ENCODE results near the gene ROBO1.

DNA sequence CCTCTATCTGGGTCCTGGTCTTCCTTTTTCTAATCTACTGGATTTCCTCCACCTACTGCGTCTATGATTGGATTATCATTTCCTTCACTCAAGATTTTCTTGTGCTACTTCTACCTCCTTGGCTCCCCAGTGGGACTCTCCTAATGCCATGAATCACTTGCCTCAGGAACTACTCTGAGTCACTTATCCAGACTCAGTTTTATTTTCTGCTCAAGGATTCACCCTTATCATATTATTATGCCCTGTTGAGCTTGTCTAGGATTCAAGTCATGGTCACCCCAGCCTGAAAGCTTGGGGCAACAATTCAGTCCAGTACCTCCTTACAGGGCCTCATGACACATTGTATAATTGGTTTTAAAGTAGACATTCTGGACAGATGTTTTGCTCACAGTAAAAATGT, 968.1 kb downstream of the ROBO1 start:
- TF ChIP-seq, protein P1, sequence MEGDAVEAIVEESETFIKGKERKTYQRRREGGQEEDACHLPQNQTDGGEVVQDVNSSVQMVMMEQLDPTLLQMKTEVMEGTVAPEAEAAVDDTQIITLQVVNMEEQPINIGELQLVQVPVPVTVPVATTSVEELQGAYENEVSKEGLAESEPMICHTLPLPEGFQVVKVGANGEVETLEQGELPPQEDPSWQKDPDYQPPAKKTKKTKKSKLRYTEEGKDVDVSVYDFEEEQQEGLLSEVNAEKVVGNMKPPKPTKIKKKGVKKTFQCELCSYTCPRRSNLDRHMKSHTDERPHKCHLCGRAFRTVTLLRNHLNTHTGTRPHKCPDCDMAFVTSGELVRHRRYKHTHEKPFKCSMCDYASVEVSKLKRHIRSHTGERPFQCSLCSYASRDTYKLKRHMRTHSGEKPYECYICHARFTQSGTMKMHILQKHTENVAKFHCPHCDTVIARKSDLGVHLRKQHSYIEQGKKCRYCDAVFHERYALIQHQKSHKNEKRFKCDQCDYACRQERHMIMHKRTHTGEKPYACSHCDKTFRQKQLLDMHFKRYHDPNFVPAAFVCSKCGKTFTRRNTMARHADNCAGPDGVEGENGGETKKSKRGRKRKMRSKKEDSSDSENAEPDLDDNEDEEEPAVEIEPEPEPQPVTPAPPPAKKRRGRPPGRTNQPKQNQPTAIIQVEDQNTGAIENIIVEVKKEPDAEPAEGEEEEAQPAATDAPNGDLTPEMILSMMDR (optimal IDR thresholded peaks at IDR 0.05 in 1 of 3, IDR thresholded peaks at IDR 0.05 in 1 of 3, conservative IDR thresholded peaks at IDR 0.05 in 1 of 3; ENCODE audit: extremely low read depth in 1 of 3, insufficient read depth in 2 of 3, low read length in 3 of 3), result no peak
- TF ChIP-seq EZH2 (IDR thresholded peaks at IDR 0.05; ENCODE audit: low read length), result no peak
